GM23338 (cell line): Measurements from ENCODE around the gene SNORC. TPM values are rescaled to one million over a fixed set of nuclear protein-coding genes. Genes with fewer than 3 reads are reported as not detected.

Experiments used
- ATAC-seq: fragments of 200-7000 bp; cut with Tn5 transposase; 3 replicates; pipeline ENCODE4 v1.9.1; 2020
- DNase-seq: peaks from one replicate; pipeline ENCODE4 v3.0.0-alpha.2; 2015; ENCODE audit warnings: low spot score
- H2AFZ ChIP-seq: fragments of 200-600 bp; sonication (generic); 2 replicates; pipeline ENCODE4 v1.8.0; 2016; ENCODE audit warnings: antibody characterized with exemption, mild to moderate bottlenecking, moderate library complexity
- H3F3A ChIP-seq: fragments of 200-600 bp; sonication (generic); replicated peaks from 2 replicates; pipeline ENCODE4 v1.8.0; 2017; ENCODE audit warnings: antibody characterized with exemption, mixed run types, low read depth
- H3K27ac ChIP-seq: fragments of 200-600 bp; sonication (generic); 2 replicates; pipeline ENCODE4 v1.6.1; 2016; ENCODE audit warnings: low read depth
- H3K27me3 ChIP-seq: fragments of 200-600 bp; sonication (generic); 2 replicates; pipeline ENCODE4 v1.8.0; 2016; ENCODE audit warnings: mild to moderate bottlenecking, mixed run types, moderate library complexity; ENCODE audit not compliant: insufficient read depth
- H3K36me3 ChIP-seq: fragments of 200-600 bp; sonication (generic); 2 replicates; pipeline ENCODE4 v1.8.0; 2016; ENCODE audit warnings: mild to moderate bottlenecking; ENCODE audit not compliant: insufficient read depth
- H3K4me1 ChIP-seq: fragments of 200-600 bp; sonication (generic); 2 replicates; pipeline ENCODE4 v1.8.0; 2016; ENCODE audit warnings: mild to moderate bottlenecking, moderate library complexity; ENCODE audit not compliant: insufficient read depth
- H3K4me2 ChIP-seq: fragments of 200-600 bp; sonication (generic); 2 replicates; pipeline ENCODE4 v1.7.1; 2017; ENCODE audit warnings: mixed run types
- H3K4me3 ChIP-seq: fragments of 200-600 bp; sonication (generic); 2 replicates; pipeline ENCODE4 v1.6.1; 2016; ENCODE audit warnings: mixed run types
- H3K79me2 ChIP-seq: fragments of 200-600 bp; sonication (generic); replicated peaks from 2 replicates; pipeline ENCODE4 v1.8.0; 2017; ENCODE audit warnings: mild to moderate bottlenecking; ENCODE audit not compliant: insufficient read depth
- H3K9me2 ChIP-seq: fragments of 200-600 bp; sonication (generic); 2 replicates; pipeline ENCODE4 v1.8.0; 2017; ENCODE audit not compliant: insufficient read depth
- H4K20me1 ChIP-seq: fragments of 200-600 bp; sonication (generic); replicated peaks from 2 replicates; pipeline ENCODE4 v1.8.0; 2017; ENCODE audit warnings: mild to moderate bottlenecking; ENCODE audit not compliant: insufficient read depth
- H3K27ac Mint-ChIP-seq: 2 replicates; pipeline ENCODE4 v1.8.0; 2020; ENCODE audit warnings: inconsistent platforms, mild to moderate bottlenecking, moderate library complexity, mixed read lengths
- H3K27me3 Mint-ChIP-seq: 3 replicates; pipeline ENCODE4 v1.8.0; 2022; ENCODE audit warnings: low read depth, mild to moderate bottlenecking, moderate library complexity, mixed read lengths, inconsistent platforms; ENCODE audit not compliant: insufficient read depth, poor library complexity
- H3K36me3 Mint-ChIP-seq: 3 replicates; pipeline ENCODE4 v1.8.0; 2021; ENCODE audit warnings: low read depth, mild to moderate bottlenecking, inconsistent platforms, moderate library complexity, mixed read lengths
- H3K4me1 Mint-ChIP-seq: 3 replicates; pipeline ENCODE4 v1.8.0; 2020; ENCODE audit warnings: mild to moderate bottlenecking, inconsistent platforms, mixed read lengths
- H3K4me3 Mint-ChIP-seq: 3 replicates; pipeline ENCODE4 v1.8.0; 2021; ENCODE audit warnings: moderate library complexity, mild to moderate bottlenecking, inconsistent platforms, mixed read lengths
- H3K9me3 Mint-ChIP-seq: 3 replicates; pipeline ENCODE4 v1.8.0; 2020; ENCODE audit warnings: moderate library complexity, mild to moderate bottlenecking, inconsistent platforms, mixed read lengths
- CREB1 ChIP-seq: fragments of 250-450 bp; sonication (Bioruptor Pico); IDR thresholded peaks from 2 replicates; pipeline ENCODE4 v1.5.0; 2020; ENCODE audit warnings: low read depth, mild to moderate bottlenecking, moderate library complexity
- CTCF ChIP-seq, 2 experiments: fragments of 200-600 bp in 1 of 2; sonication (generic) in 1 of 2; conservative IDR thresholded peaks; 2 replicates each; pipeline versions ENCODE4 v1.5.1 to v1.6.1; 2016 to 2017; ENCODE audit warnings: antibody characterized with exemption in 2 of 2, low read depth in 2 of 2, mild to moderate bottlenecking in 2 of 2, moderate library complexity in 1 of 2
- EZH2 ChIP-seq: fragments of 200-600 bp; sonication (generic); IDR thresholded peaks from one replicate; pipeline ENCODE4 v1.8.0; 2017; ENCODE audit warnings: antibody characterized with exemption, mild to moderate bottlenecking, low read depth; ENCODE audit not compliant: unreplicated experiment
- JUNB ChIP-seq: IDR thresholded peaks from one replicate; pipeline ENCODE4 v1.6.1; 2016; ENCODE audit warnings: antibody characterized with exemption; ENCODE audit not compliant: unreplicated experiment
- NANOG ChIP-seq: IDR thresholded peaks from 2 replicates; pipeline ENCODE4 v1.6.1; 2016; ENCODE audit warnings: antibody characterized with exemption, borderline replicate concordance
- POLR2AphosphoS5 ChIP-seq: IDR thresholded peaks from 2 replicates; pipeline ENCODE4 v1.6.1; 2016; ENCODE audit warnings: antibody characterized with exemption, low read depth
- REST ChIP-seq: IDR thresholded peaks from one replicate; pipeline ENCODE4 v1.6.1; 2018; ENCODE audit warnings: antibody characterized with exemption; ENCODE audit not compliant: unreplicated experiment
- STAT1 ChIP-seq: IDR thresholded peaks from one replicate; pipeline ENCODE4 v1.6.1; 2016; ENCODE audit warnings: antibody characterized with exemption; ENCODE audit not compliant: unreplicated experiment
- ZNF462 ChIP-seq: fragments of 250-450 bp; sonication (Bioruptor Pico); IDR thresholded peaks from 2 replicates; pipeline ENCODE4 v1.5.0; 2020; ENCODE audit warnings: mild to moderate bottlenecking, moderate library complexity
- polyA plus RNA-seq: library from polyadenylated mRNA; unstranded; fragments of >200 nt; fragmentation: Nextera tagmentation; extraction: Ambion mirVana; gene quantifications from 2 replicates; pipeline ENCODE4 v1.2.1, GENCODE V29; 2016
- total RNA-seq: library from RNA; depleted of rRNA; stranded (reverse); fragments of >200 nt; shearing (Covaris generic); gene quantifications from 2 replicates; pipeline ENCODE4 v1.2.3, GENCODE V29; 2014

Gene SNORC
- total and polyA plus RNA-seq, 2 experiments from 2014 or later = 0.80 to 1.6 TPM

GRCh38 chr2:232871835-232872736 lies 2.0 kb downstream of the SNORC start:
- no peak overlapping the region for H3K4me3 ChIP-seq
- DNase-seq (no peak), ATAC-seq (no peak)
- H3K4me2 ChIP-seq = no peak overlapping the region
- Mint-ChIP-seq H3K9me3 (no peaks in the 10 kb centered on the region), H3K27me3 (peaks cover 24% of the 10 kb centered on the region), H3K27ac (no peak overlapping the region), H3K4me3 (no peak overlapping the region), H3K36me3 (no peaks in the 10 kb centered on the region), H3K4me1 (peaks cover 12% of the 10 kb centered on the region)
- no peak overlapping the region for H3K27ac ChIP-seq
- H3K36me3 ChIP-seq = no peaks in the 10 kb centered on the region
- no peak overlapping the region for H2AFZ ChIP-seq
- TF ChIP-seq JUNB (no peak), STAT1 (no peak)
- peaks cover 13% of the 10 kb centered on the region for H3K27me3 ChIP-seq
- H3K4me1 ChIP-seq = no peaks in the 10 kb centered on the region; the same call in 1 of the 2 replicates
- no peaks in the 10 kb centered on the region for H3K9me2 ChIP-seq
- no peaks in the 10 kb centered on the region for H3F3A ChIP-seq
- H3K79me2 ChIP-seq = no peaks in the 10 kb centered on the region
- H4K20me1 ChIP-seq = 0 out of 2 replicates have a peak, but pooled peaks cover 5% of the 10 kb centered on the region

GRCh38 chr2:232872826-232873225 lies 2.8 kb downstream of the SNORC start:
- Histone ChIP-seq H3K27ac (no peak overlapping the region), H3F3A (no peaks in the 10 kb centered on the region), H3K79me2 (no peaks in the 10 kb centered on the region), H4K20me1 (0 out of 2 replicates have a peak, but pooled peaks cover 5% of the 10 kb centered on the region), H3K4me1 (no peaks in the 10 kb centered on the region; the same call in 1 of the 2 replicates), H2AFZ (no peak overlapping the region), H3K9me2 (no peaks in the 10 kb centered on the region), H3K4me3 (no peak overlapping the region), H3K36me3 (no peaks in the 10 kb centered on the region), H3K27me3 (peaks cover 21% of the 10 kb centered on the region), H3K4me2 (no peak overlapping the region)
- Mint-ChIP-seq H3K4me1 (peaks cover 12% of the 10 kb centered on the region), H3K36me3 (no peaks in the 10 kb centered on the region), H3K27ac (no peak overlapping the region), H3K9me3 (no peaks in the 10 kb centered on the region), H3K27me3 (peaks cover 31% of the 10 kb centered on the region), H3K4me3 (no peak overlapping the region)
- no peak for ATAC-seq
- TF ChIP-seq NANOG (no peak), REST (no peak), POLR2AphosphoS5 (no peak), EZH2 (no peak), CREB1 (CRISPR knock-in tag) (no peak), STAT1 (no peak), CTCF (conservative IDR thresholded peaks at IDR 0.05; ENCODE audit: low read depth in 2 of 2) (no peak), ZNF462 (CRISPR knock-in tag) (no peak)
- DNase-seq = no peak
